CD4-positive, alpha-beta T cell treated with Interleukin-21 for 1 hour (primary cell): ENCODE results near the gene SIK1.
"Not testable (repeated sequence)": the region's sequence is repeated elsewhere in the genome, so short reads cannot be mapped to it uniquely, and the experiment has no call there.

Experiments
- DNase-seq: peaks from one replicate; pipeline ENCODE4 v3.0.0-alpha.2; 2020

SIK1 gene

DNA sequence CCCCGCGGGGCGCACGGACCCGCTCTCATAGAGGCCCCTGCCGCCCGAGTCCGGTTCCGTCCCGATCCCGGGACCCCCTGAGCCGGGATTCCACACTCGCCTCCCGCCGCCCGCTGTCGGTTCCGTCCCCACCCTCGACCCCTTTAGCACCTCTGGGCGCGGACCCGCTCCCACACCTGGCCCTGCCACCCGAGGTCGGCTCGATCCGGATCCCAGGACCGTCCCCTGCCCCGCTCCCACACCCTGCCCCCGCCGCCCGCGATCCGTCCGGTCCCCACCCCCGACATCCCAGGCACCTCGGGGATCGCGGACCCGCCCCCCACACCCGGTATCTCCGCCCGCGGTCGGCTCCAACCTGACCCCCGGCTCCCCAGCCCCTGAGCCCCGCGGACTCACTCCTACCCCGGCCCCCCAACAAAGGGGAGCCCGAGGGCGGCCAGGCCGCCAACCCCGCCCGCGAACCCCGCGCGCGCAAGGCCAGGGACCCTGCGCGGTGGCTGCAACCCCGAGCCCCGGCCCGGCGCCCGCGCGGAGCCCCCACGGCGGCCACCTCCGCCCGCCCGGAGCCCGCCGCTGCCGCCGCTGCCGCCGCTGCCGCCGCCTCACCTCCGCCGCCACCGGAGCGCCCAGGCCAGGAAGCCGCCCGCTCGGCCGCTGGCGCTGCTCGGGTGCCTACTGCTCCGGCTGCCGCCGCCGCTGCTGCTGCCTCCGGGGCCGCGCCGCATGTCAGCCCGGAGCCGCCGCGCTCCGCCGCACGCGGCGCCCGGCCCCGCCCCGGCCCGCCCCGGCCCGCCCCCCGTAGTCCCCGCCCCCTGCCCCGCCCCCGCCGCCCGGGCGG lies at the start of gene SIK1:
SIK1 (minus strand) TSS at position 728 of the 838 bp plus-strand sequence. CDS start 953 bp downstream, outside the sequence.
- DNase-seq = not testable (repeated sequence)

DNA sequence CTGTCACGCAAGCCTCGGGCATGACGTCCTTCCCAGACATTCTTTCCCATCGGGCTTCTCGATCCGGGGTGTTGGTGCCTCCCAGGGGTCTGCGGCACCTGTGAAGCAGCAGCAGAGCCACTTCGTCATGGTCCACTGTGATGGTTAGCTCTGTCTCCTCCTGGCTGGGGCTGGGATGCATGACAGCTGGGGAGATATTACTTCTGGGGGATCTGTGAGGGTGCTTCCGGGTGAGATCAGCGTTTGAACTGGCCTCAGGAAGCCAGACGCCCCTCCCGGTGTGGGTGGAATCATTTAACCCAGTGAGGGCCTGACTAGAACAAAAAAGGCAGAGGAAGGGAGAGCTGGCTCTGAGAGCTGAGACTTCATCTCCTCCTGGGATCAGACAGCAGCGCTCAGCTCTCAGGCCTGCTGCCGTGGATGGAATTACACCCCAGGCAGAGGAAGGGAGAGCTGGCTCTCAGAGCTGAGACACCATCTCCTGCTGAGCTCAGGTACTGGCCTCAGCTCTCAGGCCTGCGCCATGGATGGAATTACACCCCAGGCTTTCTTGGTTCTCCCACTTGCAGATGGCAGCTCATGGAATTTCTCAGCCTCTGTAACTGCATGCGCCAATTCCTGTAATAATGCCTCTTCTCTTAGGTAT lies 44.8 kb upstream of the SIK1 start:
- not testable (repeated sequence) for DNase-seq

DNA sequence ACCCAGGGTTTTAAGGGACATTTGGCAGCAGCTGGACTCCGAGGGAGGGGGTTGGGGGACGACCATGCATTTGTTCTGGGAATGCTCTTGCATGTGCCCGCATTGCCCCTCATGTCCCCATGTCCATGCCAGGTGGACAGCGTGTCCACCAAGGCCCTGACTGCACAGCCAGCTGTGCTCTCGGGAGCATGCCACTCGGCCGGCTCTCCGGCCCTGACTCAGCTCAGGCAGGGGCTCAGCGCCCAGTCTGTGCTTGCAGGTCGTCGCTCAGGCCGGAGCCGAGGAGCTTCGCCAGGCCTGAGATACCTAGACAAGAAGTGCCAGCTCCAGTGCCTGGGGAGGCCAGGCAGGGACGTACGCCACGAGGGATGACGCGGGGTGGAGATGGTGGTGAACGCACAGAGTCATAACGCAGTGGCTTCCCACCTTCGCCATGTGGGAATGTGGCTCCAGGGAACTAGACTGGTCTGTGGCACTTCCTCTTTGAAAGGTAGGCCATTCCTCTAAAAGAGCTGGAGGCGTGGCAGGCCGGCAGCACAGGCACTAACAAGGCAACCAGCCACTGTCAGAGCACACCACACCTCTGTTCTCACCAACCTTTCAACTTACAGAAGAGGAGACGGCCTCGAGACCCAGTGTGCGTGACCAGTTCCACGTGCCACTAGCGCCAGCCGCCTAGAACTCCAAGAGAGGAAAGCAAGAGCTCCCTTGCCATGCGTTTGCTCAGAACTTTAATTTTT lies 43.0 kb upstream of the SIK1 start:
- DNase-seq = not testable (repeated sequence)

DNA sequence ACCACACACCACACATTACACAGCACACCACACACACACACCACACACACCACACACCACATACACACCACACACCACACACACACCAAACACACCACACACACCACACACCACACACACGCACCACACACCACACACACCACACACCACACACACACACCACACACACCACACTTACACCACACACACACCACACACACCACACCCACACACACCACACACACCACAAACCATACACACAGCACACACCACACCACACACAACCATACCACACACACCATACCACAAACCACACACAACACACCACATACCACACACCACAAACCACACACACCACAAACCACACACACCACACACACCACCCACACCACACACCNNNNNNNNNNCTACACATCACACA lies 40.9 kb upstream of the SIK1 start:
- peak; percentile 3 for DNase-seq

DNA sequence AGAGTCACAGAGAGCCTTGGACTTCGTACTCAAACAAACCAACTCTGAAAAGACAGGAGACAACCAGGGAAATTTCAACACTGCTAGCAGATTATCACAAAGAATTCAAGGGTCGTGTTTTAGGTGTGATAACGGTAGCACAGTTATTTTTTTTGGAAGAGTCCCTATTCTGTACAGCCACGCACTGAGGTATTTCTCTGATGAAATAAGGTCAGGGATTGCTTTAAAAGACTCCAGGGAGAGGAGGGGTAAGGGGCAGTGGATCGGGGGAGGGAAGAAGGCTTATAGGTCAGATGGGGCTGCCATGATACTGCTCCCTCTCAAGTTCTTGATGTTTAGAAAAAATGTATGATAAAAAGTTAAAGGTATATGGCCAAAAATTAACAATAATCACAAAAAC lies 38.2 kb upstream of the SIK1 start:
- DNase-seq = not testable (repeated sequence)

DNA sequence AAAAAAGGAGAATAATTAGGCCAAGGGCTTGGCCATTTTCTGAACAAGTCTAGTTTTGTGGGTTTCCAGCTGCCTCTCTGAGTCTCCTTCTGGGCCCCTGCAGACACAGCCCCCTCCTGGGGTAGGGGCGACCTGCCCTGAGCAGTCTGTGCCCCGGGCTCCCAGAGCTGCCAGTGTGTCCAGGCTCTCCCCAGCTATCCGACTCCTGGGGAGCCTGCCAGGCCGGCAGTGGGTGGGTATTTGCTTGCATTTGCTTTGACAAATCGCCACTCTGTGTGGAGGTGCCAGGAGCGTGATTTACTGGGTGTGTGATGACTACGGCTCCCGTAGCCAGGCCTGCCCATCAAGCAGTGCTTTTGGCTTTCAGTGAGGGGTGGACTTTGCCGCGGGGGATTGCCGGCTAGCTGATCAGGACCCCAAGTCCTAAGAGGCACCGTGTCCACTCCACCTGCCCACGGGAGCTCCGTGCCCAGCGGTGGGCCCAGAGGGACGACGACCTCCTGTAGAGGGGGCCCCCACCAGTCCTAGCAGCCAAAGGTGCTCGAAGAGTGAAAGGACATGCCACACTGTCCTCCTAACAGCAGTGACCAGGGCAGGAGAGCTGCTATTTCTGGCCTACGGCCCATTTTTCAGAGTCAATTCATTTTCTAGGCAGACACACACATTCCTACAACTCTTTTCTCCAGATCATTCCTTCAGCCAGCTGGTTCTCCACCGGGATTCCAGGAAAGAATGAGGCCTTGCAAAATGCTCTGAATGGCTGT lies 36.7 kb upstream of the SIK1 start:
- not testable (repeated sequence) for DNase-seq

DNA sequence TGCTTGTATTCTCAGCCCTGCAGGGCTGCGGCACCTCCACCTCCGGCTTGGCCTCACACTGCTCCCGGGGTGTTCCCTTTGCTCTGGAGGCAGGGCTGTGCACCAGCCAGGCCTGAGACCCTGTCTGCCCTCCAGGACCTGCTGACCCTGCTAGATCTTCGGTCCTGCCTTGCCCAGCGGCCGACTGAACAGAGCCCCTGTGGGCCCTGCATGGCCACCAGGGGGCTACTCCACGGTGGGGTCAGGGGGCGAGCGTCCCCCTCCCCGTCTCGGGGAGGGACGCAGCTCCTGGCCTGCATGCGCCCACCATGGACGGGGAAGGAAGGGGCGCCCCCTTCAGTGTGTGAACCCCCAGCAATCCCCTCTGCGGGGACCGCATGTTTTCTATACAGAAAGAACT lies 36.0 kb upstream of the SIK1 start:
- not testable (repeated sequence) for DNase-seq

DNA sequence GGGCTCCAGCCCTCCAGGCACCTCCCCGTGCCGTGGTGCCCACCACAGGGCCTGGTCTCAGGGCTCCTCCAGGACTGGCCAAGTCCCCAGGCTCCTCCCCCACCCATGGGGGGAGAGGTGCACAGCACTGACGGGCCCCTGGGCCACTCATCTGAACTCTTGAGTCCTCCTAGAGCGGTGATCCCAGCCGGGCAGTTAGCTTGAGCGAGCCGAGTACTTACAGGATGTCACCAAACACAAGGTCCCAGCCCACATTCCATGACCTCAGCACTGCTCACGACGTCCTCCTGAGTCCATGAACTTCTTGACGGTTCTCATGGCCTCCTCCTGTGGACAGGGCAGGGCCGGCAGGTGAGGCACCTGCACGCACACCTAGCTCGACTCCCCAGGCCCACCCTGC lies 33.5 kb upstream of the SIK1 start:
- DNase-seq = not testable (repeated sequence)

DNA sequence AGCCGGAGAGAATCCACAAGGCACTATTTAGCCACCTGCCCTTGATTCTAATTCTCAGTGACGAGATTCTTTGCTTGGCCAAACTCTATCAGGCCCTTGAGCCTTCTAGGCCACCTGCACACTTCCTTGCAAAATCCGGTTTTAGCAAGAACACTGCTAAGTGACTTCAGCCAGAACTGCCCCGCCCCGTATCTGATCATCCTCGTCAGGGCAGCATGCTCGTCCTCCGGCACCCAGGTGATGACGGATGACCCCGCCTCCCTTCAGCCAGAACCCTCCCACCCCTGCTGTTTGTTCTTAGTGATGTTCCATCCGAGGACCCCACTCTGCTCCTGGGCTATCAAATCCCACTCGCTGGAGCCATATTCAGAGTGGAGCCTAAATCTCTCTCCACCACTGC lies 32.1 kb upstream of the SIK1 start:
- not testable (repeated sequence) for DNase-seq

DNA sequence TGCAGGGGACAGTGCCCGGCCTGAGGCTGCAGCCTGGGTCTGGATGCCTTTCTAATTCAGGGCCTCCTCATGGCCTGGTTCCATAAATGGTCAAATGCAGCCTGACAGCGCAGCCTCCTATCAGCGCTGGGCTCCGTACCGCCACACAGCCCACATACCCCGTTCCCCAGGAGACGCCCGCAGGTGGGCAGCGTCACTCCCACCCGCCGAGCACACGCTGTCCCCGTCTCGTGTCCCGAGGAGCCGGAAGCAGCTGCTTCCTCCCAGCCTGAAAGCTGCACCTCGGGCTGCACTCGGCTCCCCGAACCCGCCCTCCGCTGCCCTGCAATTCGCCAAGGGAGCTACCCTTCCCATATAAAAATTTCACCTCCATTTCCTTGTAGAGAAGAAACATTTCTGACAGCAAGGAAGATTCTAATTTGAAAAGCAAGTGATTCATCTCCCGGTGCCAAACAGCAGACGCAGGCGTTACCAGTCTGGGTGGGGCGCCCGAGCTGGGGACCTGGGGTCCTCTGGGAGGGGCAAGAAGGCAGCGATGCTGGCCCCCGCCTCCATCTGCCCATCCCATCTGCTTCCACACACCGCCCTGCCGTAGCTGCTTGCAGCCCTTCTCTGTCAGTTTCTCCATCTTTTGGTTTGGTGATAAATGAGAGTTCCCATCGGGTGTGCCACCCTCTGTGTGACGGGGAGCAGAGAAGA lies 29.8 kb upstream of the SIK1 start:
- not testable (repeated sequence) for DNase-seq

DNA sequence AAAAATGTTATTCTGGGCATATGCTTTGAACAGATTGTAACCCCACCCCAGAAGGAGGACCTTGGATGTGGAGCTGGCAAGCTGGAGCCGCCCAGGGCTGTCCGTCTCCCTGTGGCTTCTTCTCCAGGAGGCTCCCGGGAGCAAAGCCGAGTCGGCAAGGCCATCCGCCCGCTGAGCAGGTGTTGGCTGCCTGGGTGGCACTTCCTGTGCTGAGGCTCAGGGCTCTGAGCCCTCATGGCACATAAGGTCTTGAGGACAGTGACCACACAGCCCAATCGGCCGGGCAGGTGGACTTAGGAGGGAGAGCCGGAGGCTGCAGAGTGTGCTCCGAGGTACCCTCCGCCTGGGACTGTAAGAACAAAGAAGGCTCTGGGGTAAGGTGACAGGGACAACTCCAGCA lies 28.8 kb upstream of the SIK1 start:
- not testable (repeated sequence) for DNase-seq

DNA sequence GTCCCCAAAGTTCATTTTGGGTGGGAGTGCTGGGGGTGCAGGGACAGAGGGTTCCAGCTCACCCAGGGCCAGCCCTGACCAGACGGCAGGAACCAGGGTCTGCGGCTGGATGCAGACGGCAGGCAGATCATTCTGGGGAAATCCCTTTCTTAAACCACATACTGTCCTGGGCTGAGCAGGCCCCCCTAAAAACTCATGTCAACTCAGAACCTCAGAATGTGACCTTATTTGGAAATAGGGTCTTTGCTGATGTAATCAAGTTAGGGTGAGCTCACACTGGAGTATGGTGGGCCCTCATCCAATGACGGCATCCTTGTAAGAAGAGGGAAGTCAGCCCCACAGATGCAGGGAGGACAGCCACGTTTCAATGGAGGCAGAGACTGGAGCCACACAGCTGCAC lies 27.2 kb upstream of the SIK1 start:
- not testable (repeated sequence) for DNase-seq

DNA sequence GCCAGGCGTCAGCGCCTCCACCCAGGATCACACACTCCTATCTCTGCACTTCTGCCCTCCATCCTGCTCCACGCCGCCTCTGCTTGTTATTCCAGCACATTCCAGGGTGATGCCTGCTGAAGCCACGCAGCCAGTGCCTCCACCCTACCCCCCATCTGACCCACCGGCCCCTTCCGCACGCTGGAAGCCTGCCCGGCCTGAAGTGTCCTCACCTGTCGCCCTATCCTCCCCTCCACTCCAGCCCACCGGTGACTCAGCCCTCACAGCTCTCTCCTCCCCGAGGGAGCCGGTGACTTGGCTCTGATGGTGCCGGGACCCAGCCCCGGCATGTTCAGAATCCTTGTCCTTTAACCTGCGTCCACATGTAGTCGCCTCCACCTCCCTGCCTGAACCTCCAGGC lies 24.9 kb upstream of the SIK1 start:
- not testable (repeated sequence) for DNase-seq

DNA sequence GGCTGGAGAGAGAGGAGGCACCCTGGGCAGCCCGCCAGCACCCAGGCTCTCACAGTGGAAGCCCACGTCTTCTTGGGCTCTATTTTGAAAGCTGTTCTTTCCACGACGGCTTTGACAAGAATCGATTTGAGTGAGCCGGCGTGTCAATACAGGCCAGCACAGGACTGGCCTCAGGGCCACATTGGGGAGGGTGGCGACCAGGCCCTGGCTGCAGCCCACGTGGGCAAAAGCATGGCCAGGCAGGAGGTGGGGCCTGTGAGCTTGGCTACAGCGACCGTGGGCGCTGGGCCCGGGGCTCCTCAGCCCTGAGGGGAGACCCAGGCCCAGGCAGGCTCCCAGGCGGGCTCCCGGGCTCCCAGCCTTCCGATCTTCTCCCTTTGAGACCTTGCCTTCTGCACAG lies 23.4 kb upstream of the SIK1 start:
- DNase-seq = not testable (repeated sequence)

DNA sequence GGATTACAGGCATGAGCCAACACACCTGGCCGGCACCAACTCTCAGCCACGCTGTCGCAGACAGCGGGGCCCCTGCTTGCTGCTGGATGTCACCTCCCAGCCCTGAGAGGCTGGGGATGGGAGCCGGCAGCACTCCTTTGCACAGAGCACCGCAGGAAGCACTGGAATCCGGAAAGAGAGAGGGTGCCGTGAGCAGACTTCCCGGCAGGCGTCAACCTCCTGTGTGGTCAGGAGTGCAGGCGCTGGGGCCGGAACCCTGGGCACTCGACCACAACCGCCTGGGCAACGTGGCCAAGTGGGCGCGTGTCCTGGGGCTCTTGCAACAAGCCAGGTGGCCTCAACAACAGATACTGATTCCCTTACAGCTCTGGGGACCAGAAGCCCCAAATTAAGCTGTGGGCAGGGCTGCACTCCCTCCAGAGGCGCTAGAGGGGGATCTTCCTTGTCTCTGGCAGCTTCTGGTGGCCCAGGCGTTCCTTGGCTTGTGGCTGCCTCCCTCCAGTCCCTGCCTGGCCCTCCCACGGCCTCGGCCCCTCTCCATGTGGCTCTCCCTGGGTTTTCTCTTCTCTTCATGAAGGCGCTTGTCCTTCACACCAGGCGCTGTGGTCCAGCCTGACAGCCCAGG lies 20.5 kb upstream of the SIK1 start:
- DNase-seq = not testable (repeated sequence)

DNA sequence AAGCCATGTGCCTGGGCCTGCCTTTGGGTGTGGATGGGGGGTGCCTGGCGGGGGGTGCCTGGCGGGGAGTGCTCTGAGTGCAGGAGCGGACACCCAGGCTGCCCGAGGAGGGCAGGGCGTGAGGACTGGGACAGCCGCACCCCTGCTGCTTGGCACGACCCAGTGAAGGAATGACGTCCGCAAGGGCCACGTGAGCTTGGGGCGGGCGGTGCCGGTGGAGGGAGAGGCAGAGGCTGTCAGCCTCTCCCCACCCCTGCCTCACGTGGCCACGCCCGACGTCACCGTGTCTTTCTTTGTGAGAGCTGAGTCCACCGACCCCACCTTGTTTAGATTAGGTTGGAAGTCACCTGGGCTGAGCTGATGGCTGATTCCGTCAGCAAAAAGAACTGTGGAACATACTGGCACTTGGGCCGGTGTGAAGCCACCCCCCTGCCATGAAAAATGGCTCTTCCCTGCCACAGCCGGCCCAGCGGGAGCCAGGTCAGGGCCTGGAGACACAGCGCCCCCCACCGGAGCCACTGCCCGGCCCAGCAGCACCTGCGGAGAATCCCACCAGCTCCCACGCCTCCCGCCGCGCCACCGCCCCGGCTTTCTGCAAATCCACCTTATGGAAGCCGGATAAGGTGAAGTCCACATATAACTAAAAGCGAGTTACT lies 19.5 kb upstream of the SIK1 start:
- not testable (repeated sequence) for DNase-seq

DNA sequence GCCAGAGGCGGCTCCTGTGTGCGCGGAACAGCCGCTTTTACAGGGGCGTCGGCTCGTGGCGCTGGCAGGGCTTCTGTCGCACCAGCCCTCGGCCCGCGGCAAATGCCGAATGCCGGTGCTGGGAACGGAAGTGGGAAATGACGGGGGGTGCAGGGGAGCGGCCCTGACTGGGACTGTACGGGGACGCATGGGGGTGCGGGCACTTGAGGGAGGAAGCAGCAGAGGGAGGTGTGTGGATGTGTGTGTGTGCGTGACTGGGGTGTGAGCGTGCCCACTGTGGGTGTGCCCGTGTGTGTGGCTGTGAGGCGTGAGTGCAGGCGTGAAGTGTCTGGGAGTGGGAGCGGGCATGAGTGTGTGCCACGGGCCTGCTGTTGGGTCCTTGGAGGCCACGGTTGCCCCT lies 17.6 kb upstream of the SIK1 start:
- not testable (repeated sequence) for DNase-seq

DNA sequence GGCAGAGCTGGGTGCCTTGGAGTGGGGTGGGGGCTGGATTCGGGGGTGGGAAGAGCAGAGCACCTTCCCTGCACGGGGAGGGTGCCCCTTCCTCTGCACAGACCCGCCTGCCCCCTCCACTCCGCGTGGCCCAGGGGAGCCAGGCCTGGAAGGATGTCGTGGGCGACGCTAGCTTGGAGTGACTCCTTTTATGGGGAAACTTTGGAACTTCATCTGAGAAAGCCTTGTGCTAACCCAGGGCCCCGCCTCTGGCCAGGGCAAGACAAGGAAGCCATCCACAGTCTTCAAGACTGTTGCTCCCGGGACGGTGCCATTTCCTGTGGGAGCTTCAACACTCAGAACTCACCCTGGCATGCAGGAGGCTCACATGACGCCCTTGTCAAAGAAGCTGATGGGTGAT lies 15.6 kb upstream of the SIK1 start:
- DNase-seq = not testable (repeated sequence)

DNA sequence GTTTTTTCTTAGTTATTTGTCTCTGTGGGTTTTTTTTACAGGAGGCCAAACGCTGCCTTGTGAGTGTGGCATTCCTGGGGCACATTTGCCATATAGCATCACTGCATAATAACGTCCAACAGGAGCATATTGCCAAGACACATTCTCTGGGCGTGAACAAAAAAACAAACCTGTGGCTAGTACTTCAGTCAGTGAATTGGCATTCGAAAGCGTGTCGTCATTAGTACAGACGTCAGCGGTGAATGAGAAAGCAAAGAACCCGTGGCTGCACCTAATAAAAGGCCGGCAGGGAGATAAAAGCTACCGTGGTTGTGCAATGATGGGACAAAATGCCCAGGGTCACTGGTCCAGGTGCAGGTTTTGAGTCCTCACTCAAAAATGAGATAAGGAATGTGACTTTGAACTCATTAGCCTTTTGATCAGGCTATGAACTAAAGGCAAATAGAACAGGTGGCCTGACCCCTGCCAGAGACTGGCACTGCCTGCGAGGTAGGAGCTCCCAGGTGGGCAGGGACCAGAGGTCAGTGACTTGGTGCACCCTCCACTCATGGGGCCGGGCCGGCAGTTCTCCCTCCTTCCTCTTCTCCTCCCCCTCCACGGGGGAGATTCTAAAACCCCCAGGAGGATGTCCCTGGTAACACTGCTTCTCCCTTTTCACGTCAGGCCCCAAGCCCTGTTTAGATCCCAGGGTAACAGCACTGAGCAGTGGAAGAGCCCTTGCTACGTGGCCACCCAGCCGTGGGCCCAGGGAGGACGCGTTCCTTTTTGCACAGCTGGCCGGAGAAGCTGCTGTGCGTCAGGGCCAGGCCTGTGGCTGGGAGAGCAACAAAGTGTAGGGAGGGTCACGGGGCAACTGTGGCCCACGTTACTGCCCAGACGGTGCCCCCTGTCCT lies 14.2 kb upstream of the SIK1 start:
- not testable (repeated sequence) for DNase-seq
